OCI-LY7 (cell line): ENCODE results near the gene FBN1. TPM values are rescaled to one million over a fixed set of nuclear protein-coding genes. Genes with fewer than 3 reads are reported as not detected.

ENCODE experiments used
- BruUV-seq: library from RNA; stranded (reverse); fragments of 400-500 nt; replicated peaks from 2 replicates; lab custom pipeline; 2021; lab: Mats Ljungman, UMichigan
- CTCF ChIA-PET: fragments of 300-600 bp; sonication (Branson Sonifier 250); formaldehyde crosslinking; loops from one replicate; lab custom pipeline; 2022; ENCODE audit warnings: antibody characterized with exemption; ENCODE audit not compliant: unreplicated experiment; lab: Charles Lee
- POLR2A ChIA-PET: fragments of 300-600 bp; sonication (Branson Sonifier 250); formaldehyde crosslinking; loops from one replicate; lab custom pipeline; 2022; ENCODE audit warnings: antibody characterized with exemption; lab: Charles Lee
- DNase-seq: peaks from one replicate; pipeline ENCODE4 v3.0.0-alpha.2; 2015; ENCODE audit warnings: low spot score
- H2AFZ ChIP-seq: fragments of 200-600 bp; sonication (generic), shearing (Covaris generic); 2 replicates; pipeline ENCODE4 v1.6.1; 2014; ENCODE audit warnings: mild to moderate bottlenecking, antibody characterized with exemption, low read length, moderate library complexity
- H3K27ac ChIP-seq: fragments of 200-600 bp; sonication (generic); 2 replicates; pipeline ENCODE4 v1.5.1; 2014; ENCODE audit warnings: mixed run types, low read depth, mild to moderate bottlenecking, moderate library complexity, low read length, inconsistent platforms; ENCODE audit not compliant: poor library complexity, severe bottlenecking
- H3K36me3 ChIP-seq: fragments of 200-600 bp; sonication (generic); 2 replicates; pipeline ENCODE4 v1.6.1; 2014; ENCODE audit warnings: mild to moderate bottlenecking, antibody characterized with exemption, low read length, moderate library complexity, mixed read lengths; ENCODE audit not compliant: insufficient read depth
- H3K4me1 ChIP-seq: fragments of 200-600 bp; sonication (generic); 2 replicates; pipeline ENCODE4 v1.5.1; 2014; ENCODE audit warnings: mild to moderate bottlenecking, low read length; ENCODE audit not compliant: insufficient read depth, poor library complexity, severe bottlenecking
- H3K4me2 ChIP-seq: fragments of 200-600 bp; sonication (generic); 2 replicates; pipeline ENCODE4 v1.6.1; 2014; ENCODE audit warnings: mild to moderate bottlenecking, low read length
- H3K4me3 ChIP-seq: fragments of 200-600 bp; sonication (generic); 2 replicates; pipeline ENCODE4 v1.5.1; 2014; ENCODE audit warnings: mild to moderate bottlenecking, low read depth, low read length; ENCODE audit not compliant: poor library complexity, severe bottlenecking
- H3K79me2 ChIP-seq: fragments of 200-600 bp; sonication (generic); 2 replicates; pipeline ENCODE4 v1.6.1; 2016; ENCODE audit warnings: low read depth, mild to moderate bottlenecking, low read length, moderate library complexity, mixed read lengths; ENCODE audit not compliant: insufficient read depth
- H3K9me2 ChIP-seq: fragments of 200-600 bp; sonication (generic); 2 replicates; pipeline ENCODE4 v1.6.1; 2016; ENCODE audit warnings: mild to moderate bottlenecking, low read length, mixed read lengths; ENCODE audit not compliant: insufficient read depth
- H3K9me3 ChIP-seq: fragments of 200-600 bp; sonication (generic); 2 replicates; pipeline ENCODE4 v1.6.1; 2014; ENCODE audit warnings: mild to moderate bottlenecking, mixed run types, low read length, mixed read lengths
- H4K20me1 ChIP-seq: fragments of 200-600 bp; sonication (generic); 2 replicates; pipeline ENCODE4 v1.6.1; 2014; ENCODE audit warnings: mild to moderate bottlenecking, antibody characterized with exemption, low read length, moderate library complexity, mixed read lengths; ENCODE audit not compliant: insufficient read depth
- CTCF ChIP-seq: fragments of 200-600 bp; sonication (generic); conservative IDR thresholded peaks from 2 replicates; pipeline ENCODE4 v1.5.1; 2014; ENCODE audit warnings: mild to moderate bottlenecking, antibody characterized with exemption, low read length, moderate library complexity, mixed read lengths
- EZH2phosphoT487 ChIP-seq: fragments of 200-600 bp; sonication (generic); IDR thresholded peaks from 2 replicates; pipeline ENCODE4 v1.6.1; 2018; ENCODE audit warnings: low read depth, borderline replicate concordance, mild to moderate bottlenecking, mixed run types, antibody characterized with exemption, low read length, moderate library complexity, mixed read lengths
- intact Hi-C: fragments of 100-400 bp; cut with micrococcal nuclease; formaldehyde crosslinking; loops from one replicate; pipeline ENCODE4 v1.10.0; 2022; ENCODE audit not compliant: unreplicated experiment
- total RNA-seq, 2 experiments: library from RNA; depleted of rRNA in 1 of 2; stranded (reverse); fragments of >200 nt in 1 of 2; shearing (Covaris generic) in 1 of 2; gene quantifications; 2 replicates each; pipeline ENCODE4 v1.2.3, GENCODE V29; 2014 to 2022

FBN1 gene
- total RNA-seq, 2 experiments from 2014 or later: 0.68 to 1.0 TPM

GRCh38 chr15:48363474-48363873 is 282.0 kb downstream of the FBN1 start:
- H3K4me3 ChIP-seq: no peak overlapping the region
- no peaks in the 10 kb centered on the region for H3K79me2 ChIP-seq
- H3K36me3 ChIP-seq: no peaks in the 10 kb centered on the region
- ChIA-PET CTCF (no interaction called here), POLR2A (no interaction called here)
- TF ChIP-seq EZH2phosphoT487 (no peak), CTCF (no peak)
- no peaks in the 10 kb centered on the region for H3K9me3 ChIP-seq
- DNase-seq: no peak
- H3K9me2 ChIP-seq: no peaks in the 10 kb centered on the region
- intact Hi-C loops: no loop called here
- peaks cover 5% of the 10 kb centered on the region for H3K4me1 ChIP-seq
- H4K20me1 ChIP-seq: no peaks in the 10 kb centered on the region
- no peak overlapping the region for H2AFZ ChIP-seq
- BruUV-seq: no TSS peak
- H3K27ac ChIP-seq: no peak overlapping the region
- H3K4me2 ChIP-seq: no peak overlapping the region

GRCh38 chr15:48361685-48362084 is 283.8 kb downstream of the FBN1 start:
- intact Hi-C loops: no loop called here
- no peaks in the 10 kb centered on the region for H4K20me1 ChIP-seq
- TF ChIP-seq CTCF (no peak), EZH2phosphoT487 (no peak)
- no peak overlapping the region for H3K27ac ChIP-seq
- ChIA-PET POLR2A (interaction anchor here (0.7 kb wide), 3 partner anchors 9 to 1141 kb away, joined by 3 to 6 read pairs (median 3); no protein-coding TSS in a partner anchor), CTCF (no interaction called here)
- H3K4me3 ChIP-seq: no peak overlapping the region
- no peak overlapping the region for H2AFZ ChIP-seq
- H3K9me3 ChIP-seq: no peaks in the 10 kb centered on the region
- peaks cover 6% of the 10 kb centered on the region for H3K4me1 ChIP-seq
- DNase-seq: no peak
- H3K4me2 ChIP-seq: no peak overlapping the region
- BruUV-seq: no TSS peak
- H3K9me2 ChIP-seq: no peaks in the 10 kb centered on the region
- H3K36me3 ChIP-seq: no peaks in the 10 kb centered on the region
- no peaks in the 10 kb centered on the region for H3K79me2 ChIP-seq

- H3K4me1 ChIP-seq: peaks cover 6% of the 10 kb centered on the region
- POLR2A ChIA-PET: interaction anchor here (0.7 kb wide), 1 partner anchor 59 kb away, joined by 6 read pairs; no protein-coding TSS in a partner anchor
- no peak for TF ChIP-seq CTCF
- TF ChIP-seq EZH2phosphoT487: no peak
- no peaks in the 10 kb centered on the region for H4K20me1 ChIP-seq
- CTCF ChIA-PET: no interaction called here
- no peaks in the 10 kb centered on the region for H3K79me2 ChIP-seq
- H3K27ac ChIP-seq: no peak overlapping the region
- no peaks in the 10 kb centered on the region for H3K9me2 ChIP-seq
- no peak overlapping the region for H3K4me3 ChIP-seq
- intact Hi-C loops: no loop called here
- DNase-seq: no peak
- no peaks in the 10 kb centered on the region for H3K9me3 ChIP-seq
- no TSS peak for BruUV-seq
- no peaks in the 10 kb centered on the region for H3K36me3 ChIP-seq
- H3K4me2 ChIP-seq: no peak overlapping the region
- H2AFZ ChIP-seq: no peak overlapping the region
Observed at GRCh38 chr15:48360841-48361240, 284.7 kb downstream of the FBN1 start.

Other genes with a start within 250 kb of the FBN1 start
- gene CEP152, start 165.4 kb upstream of the FBN1 start, total RNA-seq (2014; rRNA removed; shearing (Covaris generic)): 37.6 and 68.2 TPM in 2 replicates
- gene CEP152, start 165.4 kb upstream of the FBN1 start, total RNA-seq (2022): 44.9 and 54.4 TPM in 2 replicates
- gene EID1, start 232.4 kb upstream of the FBN1 start, total RNA-seq (2014; rRNA removed; shearing (Covaris generic)): 104 and 106 TPM in 2 replicates
- gene EID1, start 232.4 kb upstream of the FBN1 start, total RNA-seq (2022): 93.7 and 111 TPM in 2 replicates